Measurements from ENCODE around the gene RBPMS2. TPM values are rescaled to one million over a fixed set of nuclear protein-coding genes. Genes with fewer than 3 reads are reported as not detected.

Gene RBPMS2
- total and polyA plus RNA-seq, 2 of the 4 experiments (the other 2 are of a cell fraction), result 2.8 TPM; not detected in 1

DNA sequence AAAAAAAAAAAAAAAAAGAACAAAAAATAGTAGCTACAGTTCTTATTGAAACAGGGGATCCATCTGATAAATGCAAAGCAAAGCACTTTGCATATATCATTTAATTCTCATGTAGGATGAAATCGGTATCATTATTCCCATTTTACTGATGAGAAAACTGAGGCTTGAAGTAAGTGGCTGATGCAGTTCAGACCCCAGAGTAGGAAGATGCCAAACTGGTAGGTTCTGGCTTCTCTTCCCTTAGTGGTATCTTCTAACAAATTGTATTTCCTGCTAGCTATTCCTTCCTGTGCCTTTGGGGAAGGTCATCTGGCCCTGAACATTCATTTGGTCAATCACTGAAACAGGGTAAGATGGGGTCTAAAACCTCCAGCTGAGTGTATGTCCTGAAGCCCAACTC is 28.1 kb upstream of the RBPMS2 start:
- no peak overlapping the region for H3K4ac ChIP-seq (ENCODE audit: low read depth, low read length)
- H4K5ac ChIP-seq (ENCODE audit: low read depth, low read length), result no peak overlapping the region
- no peak overlapping the region for H3K27ac ChIP-seq (ENCODE audit: insufficient read depth, low read length)
- H2AFZ ChIP-seq (replicated peaks; ENCODE audit: low read length, poor library complexity), result no peak overlapping the region
- H4K20me1 ChIP-seq (ENCODE audit: insufficient read depth, low read length), result no peaks in the 10 kb centered on the region
- H3K4me3 ChIP-seq (ENCODE audit: insufficient read depth, low read depth, low read length), result no peak overlapping the region
- WGBS, 2 experiments (ENCODE audit: extremely low coverage in 2 of 2, insufficient read length in 1 of 2), result no CpG with 5 or more reads among the region's 1 CpG
- no peak overlapping the region for H3K18ac ChIP-seq (ENCODE audit: low read depth, low read length)
- no peak overlapping the region for H4K8ac ChIP-seq (ENCODE audit: low read depth in 2 of 2, low read length in 2 of 2)
- H3K27me3 ChIP-seq (ENCODE audit: control insufficient read depth, insufficient read depth, low read length), result no peaks in the 10 kb centered on the region; the same call in 1 of the 2 replicates
- no peak overlapping the region for H2BK15ac ChIP-seq (ENCODE audit: low read depth, low read length)
- no peak overlapping the region for H2BK5ac ChIP-seq (ENCODE audit: low read depth, low read length, poor library complexity, severe bottlenecking)
- H3K4me1 ChIP-seq (ENCODE audit: control insufficient read depth, insufficient read depth, low read length), result peaks cover 6% of the 10 kb centered on the region
- H2BK120ac ChIP-seq (ENCODE audit: low read depth, low read length), result no peak overlapping the region
- no peak overlapping the region for H3K14ac ChIP-seq (replicated peaks; ENCODE audit: low read depth, low read length)
- in situ Hi-C loops (cut with MboI; ENCODE audit: low sequenced_read_pairs), result no loop called here
- no peak overlapping the region for H2AK5ac ChIP-seq (ENCODE audit: low read depth, low read length)
- peaks cover 4% of the 10 kb centered on the region; the same call in 1 of the 2 replicates for H3K9me1 ChIP-seq (ENCODE audit: insufficient read depth, low read length)
- no peak overlapping the region for H3K9ac ChIP-seq (ENCODE audit: low read depth, low read length)
- TF ChIP-seq MAFK (IDR thresholded peaks at IDR 0.05; ENCODE audit: low read depth, low read length), result no peak
- BruUV-seq (replicated peaks), result no TSS peak
- H3K23ac ChIP-seq (ENCODE audit: low read depth, low read length), result no peak overlapping the region
- no peaks in the 10 kb centered on the region for H3K79me1 ChIP-seq (ENCODE audit: low read depth in 1 of 2, low read length in 2 of 2)
- no peak overlapping the region for H3K56ac ChIP-seq (ENCODE audit: extremely low read depth, insufficient read depth, low read length)
- H2AK9ac ChIP-seq (replicated peaks; ENCODE audit: low read depth, low read length, poor library complexity), result no peak overlapping the region
- intact Hi-C loops (cut with micrococcal nuclease), result no loop called here
- no peaks in the 10 kb centered on the region for H3K9me3 ChIP-seq (ENCODE audit: control insufficient read depth, insufficient read depth, low read length)
- dilution Hi-C loops (cut with HindIII; ENCODE audit: low sequenced_read_pairs, unreplicated experiment), result no loop called here
- no peak overlapping the region for H2BK20ac ChIP-seq (ENCODE audit: low read depth, low read length)
- H3K36me3 ChIP-seq (ENCODE audit: control insufficient read depth, insufficient read depth, low read length), result no peaks in the 10 kb centered on the region
- H4K91ac ChIP-seq (ENCODE audit: insufficient read depth, low read depth, low read length), result no peak overlapping the region
- no peak overlapping the region for H3K4me2 ChIP-seq (ENCODE audit: low read depth, low read length)
- CTCF ChIA-PET, result no interaction called here
- POLR2A ChIA-PET (ENCODE audit: unreplicated experiment), result no interaction called here
- ATAC-seq (ENCODE audit: low read depth), result no peak
- DNase-seq, result no peak

Measured in IMR-90 (cell line).